Esophagus squamous epithelium (tissue), 4 donors: ENCODE data around the gene RBM28.

Source experiments
- POLR2A ChIP-seq, 4 donors: fragments of 450-650 bp; IDR thresholded peaks; one replicate each; pipeline ENCODE4 v1.6.1; 2017; ENCODE audit warnings: antibody characterized with exemption in 4 of 4, mild to moderate bottlenecking in 4 of 4, moderate library complexity in 3 of 4
- TF ChIP-seq, protein P1 (sequence below), 6 experiments: fragments of 450-650 bp in 4 of 6; fragments of 200-600 bp in 2 of 6; sonication (generic) in 2 of 6; IDR thresholded peaks; one replicate each; pipeline ENCODE4 v1.5.1; 2016 to 2019; ENCODE audit warnings: antibody characterized with exemption in 6 of 6, mild to moderate bottlenecking in 4 of 6, moderate library complexity in 4 of 6

DNA sequence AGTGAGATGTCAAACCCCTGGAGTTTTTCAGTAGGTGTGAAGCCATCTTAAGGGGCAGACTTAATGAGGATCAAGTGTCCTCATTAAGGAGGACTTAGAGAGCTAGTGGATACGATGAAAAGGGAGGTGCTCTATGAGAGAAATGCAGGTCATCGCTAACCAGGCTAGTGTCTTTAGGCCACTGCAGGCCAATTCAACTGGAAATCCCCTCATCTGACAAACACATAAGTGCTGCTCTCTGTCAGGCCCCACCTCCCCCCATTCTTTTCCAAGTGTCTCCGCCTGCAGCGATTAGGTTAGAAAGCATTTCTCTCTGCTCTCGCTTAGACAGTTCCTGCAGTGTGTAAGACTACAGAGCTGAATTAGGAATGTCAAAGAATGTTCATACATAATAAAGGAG is 33.7 kb downstream of the RBM28 start:
- TF ChIP-seq POLR2A (IDR thresholded peaks at IDR 0.05) = no peak
- TF ChIP-seq, protein P1, sequence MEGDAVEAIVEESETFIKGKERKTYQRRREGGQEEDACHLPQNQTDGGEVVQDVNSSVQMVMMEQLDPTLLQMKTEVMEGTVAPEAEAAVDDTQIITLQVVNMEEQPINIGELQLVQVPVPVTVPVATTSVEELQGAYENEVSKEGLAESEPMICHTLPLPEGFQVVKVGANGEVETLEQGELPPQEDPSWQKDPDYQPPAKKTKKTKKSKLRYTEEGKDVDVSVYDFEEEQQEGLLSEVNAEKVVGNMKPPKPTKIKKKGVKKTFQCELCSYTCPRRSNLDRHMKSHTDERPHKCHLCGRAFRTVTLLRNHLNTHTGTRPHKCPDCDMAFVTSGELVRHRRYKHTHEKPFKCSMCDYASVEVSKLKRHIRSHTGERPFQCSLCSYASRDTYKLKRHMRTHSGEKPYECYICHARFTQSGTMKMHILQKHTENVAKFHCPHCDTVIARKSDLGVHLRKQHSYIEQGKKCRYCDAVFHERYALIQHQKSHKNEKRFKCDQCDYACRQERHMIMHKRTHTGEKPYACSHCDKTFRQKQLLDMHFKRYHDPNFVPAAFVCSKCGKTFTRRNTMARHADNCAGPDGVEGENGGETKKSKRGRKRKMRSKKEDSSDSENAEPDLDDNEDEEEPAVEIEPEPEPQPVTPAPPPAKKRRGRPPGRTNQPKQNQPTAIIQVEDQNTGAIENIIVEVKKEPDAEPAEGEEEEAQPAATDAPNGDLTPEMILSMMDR (IDR thresholded peaks at IDR 0.05) = no peak
